Sigmoid colon (tissue), 7 donors: Measurements from ENCODE around the gene SLC5A8. TPM values are rescaled to one million over a fixed set of nuclear protein-coding genes. Genes with fewer than 3 reads are reported as not detected.
"Not testable (repeated sequence)": the region's sequence is repeated elsewhere in the genome, so short reads cannot be mapped to it uniquely, and the experiment has no call there.

ENCODE experiments used
- DNase-seq: peaks from one replicate; pipeline ENCODE4 v3.0.0-alpha.2; 2019
- H3K27ac ChIP-seq, 4 donors: fragments of 200-600 bp; sonication (generic); one replicate each; pipeline ENCODE4 v1.5.1; 2016 to 2019; ENCODE audit warnings: mild to moderate bottlenecking in 1 of 4
- H3K27me3 ChIP-seq, 3 donors: fragments of 200-600 bp; sonication (generic); one replicate each; pipeline ENCODE4 v1.5.1; 2019; ENCODE audit warnings: mild to moderate bottlenecking in 1 of 3
- H3K36me3 ChIP-seq, 4 donors: fragments of 200-600 bp; sonication (generic); one replicate each; pipeline ENCODE4 v1.5.1; 2016 to 2019
- H3K4me1 ChIP-seq, 4 donors: fragments of 200-600 bp; sonication (generic); one replicate each; pipeline ENCODE4 v1.5.1; 2017 to 2019
- H3K4me3 ChIP-seq, 4 donors: fragments of 200-600 bp; sonication (generic); one replicate each; pipeline ENCODE4 v1.5.1; 2017 to 2019; ENCODE audit warnings: mild to moderate bottlenecking in 2 of 4, moderate library complexity in 1 of 4
- H3K9me3 ChIP-seq, 4 donors: fragments of 200-600 bp in 3 of 4; sonication (generic) in 3 of 4; one replicate each; pipeline versions ENCODE4 v1.5.1 to v1.6.1; 2013 to 2019
- CTCF ChIP-seq, 4 experiments: fragments of 450-650 bp in 3 of 4; fragments of 200-600 bp in 1 of 4; IDR thresholded peaks; one replicate each; pipeline ENCODE4 v1.5.1; 2016 to 2019; ENCODE audit warnings: antibody characterized with exemption in 4 of 4, mild to moderate bottlenecking in 3 of 4, moderate library complexity in 2 of 4
- EP300 ChIP-seq, 4 donors: sonication (generic); formaldehyde crosslinking; IDR thresholded peaks; one replicate each; pipeline ENCODE4 v1.6.1; 2017; ENCODE audit warnings: antibody characterized with exemption in 4 of 4
- POLR2A ChIP-seq, 2 donors: fragments of 450-650 bp; IDR thresholded peaks; one replicate each; pipeline ENCODE4 v1.6.1; 2016; ENCODE audit warnings: antibody characterized with exemption in 2 of 2, mild to moderate bottlenecking in 2 of 2, moderate library complexity in 2 of 2
- POLR2AphosphoS5 ChIP-seq, 4 donors: sonication (generic); formaldehyde crosslinking; IDR thresholded peaks; one replicate each; pipeline ENCODE4 v1.6.1; 2017; ENCODE audit warnings: antibody characterized with exemption in 4 of 4
- WGBS, 2 donors: extraction: QIAGEN DNeasy Blood & Tissue Kit; methylation state at CpG; one replicate each; pipeline ENCODE4 v1.1.7; 2013; 5-methylcytosine and 5-hydroxymethylcytosine counted together
- intact Hi-C: fragments of 100-400 bp; cut with DNase I; formaldehyde crosslinking; loops from one replicate; pipeline ENCODE4 v1.15.1; 2023
- polyA plus RNA-seq, 3 donors: library from polyadenylated mRNA; stranded (reverse); fragments of 200-250 nt; gene quantifications; one replicate each; pipeline ENCODE4 v1.2.3, GENCODE V29; 2013
- total RNA-seq, 4 donors: library from RNA; depleted of rRNA; stranded (reverse); fragments of >200 nt; gene quantifications; one replicate each; pipeline ENCODE4 v1.1.0, GENCODE V29; 2016
- donor health status: healthy with polysubstance abuse.
- donor health status: Bipolar disorder and iron deficiency.
- donor health status: healthy.

SLC5A8 gene
- total and polyA plus RNA-seq, 7 donors = 0.22 TPM; not detected in 6

- no peaks in the 10 kb centered on the region for H3K36me3 ChIP-seq
- no peak for TF ChIP-seq POLR2AphosphoS5 (IDR thresholded peaks at IDR 0.05)
- 14 to 76% methylated on average over 3 of the region's 3 CpGs for WGBS, 2 donors
- H3K27me3 ChIP-seq = no peaks in the 10 kb centered on the region
- intact Hi-C loops = no loop called here
- no peak overlapping the region for H3K4me3 ChIP-seq
- DNase-seq = no peak
- no peak overlapping the region for H3K27ac ChIP-seq
- no peaks in the 10 kb centered on the region for H3K9me3 ChIP-seq
- H3K4me1 ChIP-seq = no peaks in the 10 kb centered on the region
Measured at GRCh38 chr12:101174541-101174940, 35.5 kb downstream of the SLC5A8 start.

GRCh38 chr12:101173197-101173749 is 36.8 kb downstream of the SLC5A8 start:
- no peak overlapping the region for H3K27ac ChIP-seq
- no peak overlapping the region for H3K4me3 ChIP-seq
- no peaks in the 10 kb centered on the region for H3K27me3 ChIP-seq
- DNase-seq = no peak
- H3K9me3 ChIP-seq = no peaks in the 10 kb centered on the region
- intact Hi-C loops = no loop called here
- no peak for TF ChIP-seq POLR2A (IDR thresholded peaks at IDR 0.05)
- 89 to 90% methylated on average over 7 of the region's 7 CpGs for WGBS, 2 donors
- H3K4me1 ChIP-seq = no peaks in the 10 kb centered on the region
- H3K36me3 ChIP-seq = no peaks in the 10 kb centered on the region

GRCh38 chr12:101172316-101172715 is 37.7 kb downstream of the SLC5A8 start:
- TF ChIP-seq CTCF (IDR thresholded peaks at IDR 0.05) = no peak
- TF ChIP-seq EP300 (IDR thresholded peaks at IDR 0.05) = no peak
- no peak for TF ChIP-seq POLR2A (IDR thresholded peaks at IDR 0.05)
- TF ChIP-seq POLR2AphosphoS5 (IDR thresholded peaks at IDR 0.05) = no peak
- H3K36me3 ChIP-seq = no peaks in the 10 kb centered on the region
- 45 to 51% methylated on average over 5 of the region's 5 CpGs for WGBS, 2 donors
- H3K4me3 ChIP-seq = no peak overlapping the region
- H3K27me3 ChIP-seq = no peaks in the 10 kb centered on the region
- DNase-seq = no peak
- H3K9me3 ChIP-seq = no peaks in the 10 kb centered on the region
- no peaks in the 10 kb centered on the region for H3K4me1 ChIP-seq
- no peak overlapping the region for H3K27ac ChIP-seq
- intact Hi-C loops = no loop called here

GRCh38 chr12:101168001-101168400 is 42.0 kb downstream of the SLC5A8 start:
- no peak for DNase-seq
- Histone ChIP-seq H3K27me3 (no peaks in the 10 kb centered on the region), H3K4me1 (no peaks in the 10 kb centered on the region), H3K27ac (no peak overlapping the region), H3K36me3 (no peaks in the 10 kb centered on the region), H3K9me3 (no peaks in the 10 kb centered on the region), H3K4me3 (no peak overlapping the region)
- TF ChIP-seq POLR2AphosphoS5 (IDR thresholded peaks at IDR 0.05) (no peak), POLR2A (IDR thresholded peaks at IDR 0.05) (no peak), CTCF (IDR thresholded peaks at IDR 0.05) (no peak), EP300 (IDR thresholded peaks at IDR 0.05) (no peak)
- intact Hi-C loops = no loop called here
- 94% methylated on average over 5 of the region's 5 CpGs for WGBS, 2 donors

- H3K9me3 ChIP-seq = no peaks in the 10 kb centered on the region
- WGBS, 2 donors = 61 to 82% methylated on average over 5 of the region's 5 CpGs
- no peak for TF ChIP-seq POLR2AphosphoS5 (IDR thresholded peaks at IDR 0.05)
- no peak for TF ChIP-seq EP300 (IDR thresholded peaks at IDR 0.05)
- TF ChIP-seq POLR2A (IDR thresholded peaks at IDR 0.05) = no peak
- TF ChIP-seq CTCF (IDR thresholded peaks at IDR 0.05) = no peak
- H3K27ac ChIP-seq = no peak overlapping the region
- H3K4me1 ChIP-seq = no peaks in the 10 kb centered on the region
- no peak for DNase-seq
- intact Hi-C loops = no loop called here
- H3K4me3 ChIP-seq = no peak overlapping the region
- H3K27me3 ChIP-seq = no peaks in the 10 kb centered on the region
- H3K36me3 ChIP-seq = no peaks in the 10 kb centered on the region
Measured at GRCh38 chr12:101166866-101167265, 43.2 kb downstream of the SLC5A8 start.

GRCh38 chr12:101165319-101165718 is 44.7 kb downstream of the SLC5A8 start:
- H3K27me3 ChIP-seq = no peaks in the 10 kb centered on the region
- no peak for DNase-seq
- intact Hi-C loops = no loop called here
- TF ChIP-seq POLR2A (IDR thresholded peaks at IDR 0.05) = no peak
- TF ChIP-seq CTCF (IDR thresholded peaks at IDR 0.05) = no peak
- no peak for TF ChIP-seq EP300 (IDR thresholded peaks at IDR 0.05)
- no peak for TF ChIP-seq POLR2AphosphoS5 (IDR thresholded peaks at IDR 0.05)
- H3K27ac ChIP-seq = no peak overlapping the region
- no peaks in the 10 kb centered on the region for H3K36me3 ChIP-seq
- no peaks in the 10 kb centered on the region for H3K4me1 ChIP-seq
- H3K4me3 ChIP-seq = no peak overlapping the region
- no peaks in the 10 kb centered on the region for H3K9me3 ChIP-seq
- WGBS, 2 donors = 63 to 75% methylated on average over 4 of the region's 4 CpGs

GRCh38 chr12:101145777-101146431 is 64.1 kb downstream of the SLC5A8 start:
- DNase-seq, intact Hi-C loops, H3K36me3 ChIP-seq, H3K27ac ChIP-seq, H3K27me3 ChIP-seq, H3K4me1 ChIP-seq, H3K4me3 ChIP-seq, H3K9me3 ChIP-seq: not testable (repeated sequence)
- 90% methylated on average over 35 of the region's 35 CpGs for WGBS, 2 donors
